A204.1 (cell line): ENCODE data around the gene SPAG7.

Experiments used
- FAIRE-seq: peaks from 2 replicates; lab custom pipeline; 2012; peaks lifted over from hg19 to GRCh38; lab: Jason Lieb, UNC

SPAG7 gene, protein sequence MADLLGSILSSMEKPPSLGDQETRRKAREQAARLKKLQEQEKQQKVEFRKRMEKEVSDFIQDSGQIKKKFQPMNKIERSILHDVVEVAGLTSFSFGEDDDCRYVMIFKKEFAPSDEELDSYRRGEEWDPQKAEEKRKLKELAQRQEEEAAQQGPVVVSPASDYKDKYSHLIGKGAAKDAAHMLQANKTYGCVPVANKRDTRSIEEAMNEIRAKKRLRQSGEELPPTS

DNA sequence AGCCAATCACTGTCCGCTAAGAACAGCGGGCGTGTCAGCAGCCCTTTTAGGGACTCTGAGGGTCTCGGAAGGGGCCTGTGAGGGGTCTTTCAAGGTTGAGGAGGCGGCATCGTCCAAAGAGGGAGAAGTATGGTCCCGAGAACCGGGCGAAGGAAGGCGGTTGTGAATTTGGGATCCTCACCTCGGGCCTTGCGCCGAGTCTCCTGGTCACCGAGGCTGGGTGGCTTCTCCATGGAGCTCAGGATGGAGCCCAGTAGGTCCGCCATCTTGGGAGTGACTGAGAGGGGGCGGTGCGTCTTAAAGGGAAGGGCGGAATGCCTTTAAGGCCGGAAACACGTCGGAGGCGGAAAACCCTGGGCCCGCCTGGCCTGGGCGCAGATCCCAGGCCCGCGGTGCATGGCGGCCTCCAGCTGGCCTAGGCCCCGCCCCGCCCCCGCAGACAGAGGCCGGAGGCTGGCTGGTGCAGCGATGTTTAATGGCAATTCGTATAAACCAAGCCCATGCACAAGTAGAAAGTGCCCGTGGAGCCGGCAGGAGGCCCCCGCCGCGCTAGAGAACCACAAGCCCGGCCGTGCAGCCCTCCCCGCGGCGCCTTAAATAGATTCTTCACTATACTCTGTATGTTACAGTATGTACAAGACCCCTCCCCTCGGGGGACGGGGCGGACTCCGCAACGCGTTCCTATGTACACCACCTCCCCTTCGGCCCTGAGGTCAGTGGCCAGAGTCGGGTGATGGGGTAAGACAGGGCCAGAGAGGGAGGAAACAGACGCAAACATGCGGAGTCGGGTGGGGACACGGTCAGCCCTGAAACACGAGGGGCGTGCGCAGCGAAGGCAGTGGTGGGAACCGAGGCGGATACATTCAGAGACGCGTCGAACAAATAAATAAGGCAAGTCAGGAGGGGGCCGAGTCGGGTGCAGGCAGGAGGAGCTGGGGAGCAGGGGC lies at the start of gene SPAG7:
TSS of gene SPAG7 (minus strand) at position 279 of the 947 bp plus-strand sequence. CDS start at position 266, 13 bp downstream.
- peak; percentile 83 for FAIRE-seq

DNA sequence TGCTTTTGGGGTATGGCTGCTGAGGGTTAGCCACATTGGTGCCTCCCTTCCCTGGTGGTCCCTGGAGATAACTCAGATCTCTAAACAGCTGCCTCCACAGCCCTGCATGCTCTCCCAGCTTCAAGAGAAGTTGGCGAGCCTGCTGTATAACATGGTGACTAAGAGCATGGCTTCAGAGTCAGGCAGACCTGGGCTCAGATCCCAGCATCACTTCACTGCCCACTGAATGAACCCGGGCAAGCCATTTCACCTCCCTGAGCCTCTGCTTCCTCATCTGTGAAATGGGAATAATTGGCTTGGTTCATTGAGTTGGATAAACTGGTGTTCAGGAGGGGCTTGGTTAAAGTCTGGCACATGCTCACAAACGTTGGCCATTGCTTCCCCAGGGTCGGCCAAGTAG lies 46.7 kb upstream of the SPAG7 start:
- FAIRE-seq, result no peak

DNA sequence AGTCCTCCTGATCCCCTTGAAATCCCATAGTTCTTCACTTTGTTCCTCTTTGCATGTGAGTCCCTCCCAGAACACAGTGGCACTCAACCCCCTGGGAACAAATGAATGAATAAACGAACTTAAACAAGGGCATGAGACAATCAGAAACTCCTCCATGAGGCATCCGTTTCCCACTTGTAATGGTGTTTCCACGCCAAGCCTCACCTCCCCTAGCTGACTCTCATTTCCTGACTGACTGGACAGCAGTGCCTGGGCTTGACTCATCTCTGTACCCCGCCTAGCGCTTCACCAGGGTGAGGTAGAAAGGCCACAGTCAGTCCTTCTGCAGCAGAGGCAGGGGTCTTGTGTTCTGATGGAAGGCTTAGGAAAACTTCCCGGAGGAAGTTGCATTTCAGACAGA lies 44.3 kb upstream of the SPAG7 start:
- no peak for FAIRE-seq

DNA sequence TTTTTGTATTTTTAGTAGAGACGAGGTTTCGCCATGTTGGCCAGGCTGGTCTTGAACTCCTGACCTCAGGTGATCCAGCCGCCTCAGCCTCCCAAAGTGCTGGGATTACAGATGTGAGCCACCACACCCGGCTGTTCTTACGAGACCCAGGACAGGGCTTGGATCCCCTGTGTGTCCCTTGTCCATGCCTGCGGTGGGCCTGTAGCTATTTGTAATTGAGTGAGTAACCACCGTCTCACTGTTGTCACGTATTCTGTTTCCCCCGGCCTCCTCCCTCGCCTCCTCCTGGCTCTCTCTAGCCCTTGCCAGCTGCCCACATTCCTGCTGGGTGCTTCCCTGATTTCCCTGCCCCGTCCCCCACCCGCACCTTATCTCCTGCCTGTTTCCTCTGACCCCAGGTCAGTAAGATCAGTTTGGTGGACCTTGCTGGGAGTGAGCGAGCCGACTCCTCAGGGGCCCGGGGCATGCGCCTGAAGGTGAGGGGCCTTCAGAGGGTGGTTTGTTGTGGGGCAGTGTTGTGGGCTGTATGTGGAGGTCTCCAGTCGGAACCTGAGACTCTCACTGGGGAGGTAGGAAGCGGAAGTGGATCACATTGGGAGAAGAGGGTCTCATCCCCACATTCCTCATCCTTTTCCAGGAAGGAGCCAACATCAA lies 35.7 kb upstream of the SPAG7 start:
- FAIRE-seq, result no peak

DNA sequence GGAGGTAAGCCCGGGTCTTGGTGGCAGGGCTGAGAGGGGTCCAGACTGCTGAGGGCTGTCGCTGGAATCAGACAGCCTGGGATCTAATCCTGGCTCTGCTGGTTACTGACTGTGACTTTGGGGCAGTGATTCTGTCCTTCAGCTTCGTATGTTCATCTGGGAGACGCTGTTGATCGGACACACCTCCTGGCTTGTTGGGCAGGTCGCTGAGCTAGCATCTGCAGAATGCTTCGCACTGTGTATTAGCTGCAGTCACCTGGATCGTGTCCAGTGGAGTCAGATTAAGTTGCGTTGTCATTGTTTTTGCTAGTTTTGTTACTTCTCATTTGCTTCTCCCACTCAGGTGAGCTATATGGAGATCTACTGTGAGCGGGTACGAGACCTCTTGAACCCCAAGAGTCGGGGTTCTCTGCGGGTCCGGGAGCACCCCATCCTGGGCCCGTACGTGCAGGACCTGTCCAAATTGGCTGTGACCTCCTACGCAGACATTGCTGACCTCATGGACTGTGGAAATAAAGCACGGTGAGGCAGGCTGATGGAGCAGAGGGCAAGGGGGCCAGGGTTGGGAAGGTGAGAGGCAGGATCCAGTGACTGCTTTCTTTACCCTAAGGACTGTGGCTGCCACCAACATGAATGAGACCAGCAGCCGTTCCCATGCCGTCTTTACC lies 34.6 kb upstream of the SPAG7 start:
- no peak for FAIRE-seq

DNA sequence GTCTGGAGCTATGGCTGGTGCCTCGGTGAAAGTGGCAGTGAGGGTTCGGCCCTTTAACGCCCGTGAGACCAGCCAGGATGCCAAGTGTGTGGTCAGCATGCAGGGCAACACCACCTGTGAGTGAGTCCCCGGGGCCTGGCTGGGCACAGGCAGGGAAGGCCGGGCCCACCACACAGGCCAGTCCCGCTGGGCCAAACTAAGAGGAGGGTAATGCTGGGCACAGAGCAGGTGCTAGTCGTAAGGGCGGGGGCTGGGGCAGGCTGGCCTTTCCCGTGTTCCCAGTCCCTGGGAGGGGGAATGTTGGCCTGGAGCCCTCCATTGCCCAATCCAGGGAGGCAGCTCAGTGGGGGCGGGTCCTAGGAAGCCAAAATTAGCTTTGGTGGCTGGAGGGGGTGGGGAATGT lies 32.6 kb upstream of the SPAG7 start:
- FAIRE-seq, result no peak

DNA sequence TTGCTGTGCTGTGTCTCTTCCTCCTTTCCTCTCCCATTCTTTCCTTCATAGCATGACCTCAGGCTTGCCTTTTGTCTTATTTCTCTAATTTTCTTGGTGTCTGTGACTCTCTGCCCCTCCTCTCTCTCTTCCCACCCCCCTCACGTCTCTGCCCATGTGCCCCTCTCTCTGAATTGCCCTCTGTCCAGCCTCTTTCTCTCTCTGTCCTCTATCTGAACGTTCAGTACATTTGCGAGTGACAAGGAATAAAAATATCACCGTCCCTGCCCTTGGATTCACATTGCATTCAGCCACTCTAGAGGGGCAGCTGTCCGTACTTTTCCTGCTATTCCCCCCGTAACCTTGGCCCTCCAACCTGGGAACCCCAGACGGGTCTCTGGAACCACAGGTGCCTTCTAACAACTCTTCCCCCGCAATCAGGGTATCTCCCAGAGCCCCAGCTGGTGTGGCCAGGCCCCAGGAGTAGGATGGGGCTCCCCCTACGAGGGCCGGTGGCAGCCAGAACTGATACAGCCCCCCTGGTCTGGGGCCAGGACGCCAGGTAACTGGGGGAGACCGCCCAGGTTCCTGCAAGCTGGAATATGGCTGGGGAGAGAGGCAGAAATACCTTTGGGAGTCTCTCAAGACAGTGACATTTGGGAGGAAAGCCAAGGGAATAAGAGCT lies 31.9 kb upstream of the SPAG7 start:
- FAIRE-seq, result no peak

DNA sequence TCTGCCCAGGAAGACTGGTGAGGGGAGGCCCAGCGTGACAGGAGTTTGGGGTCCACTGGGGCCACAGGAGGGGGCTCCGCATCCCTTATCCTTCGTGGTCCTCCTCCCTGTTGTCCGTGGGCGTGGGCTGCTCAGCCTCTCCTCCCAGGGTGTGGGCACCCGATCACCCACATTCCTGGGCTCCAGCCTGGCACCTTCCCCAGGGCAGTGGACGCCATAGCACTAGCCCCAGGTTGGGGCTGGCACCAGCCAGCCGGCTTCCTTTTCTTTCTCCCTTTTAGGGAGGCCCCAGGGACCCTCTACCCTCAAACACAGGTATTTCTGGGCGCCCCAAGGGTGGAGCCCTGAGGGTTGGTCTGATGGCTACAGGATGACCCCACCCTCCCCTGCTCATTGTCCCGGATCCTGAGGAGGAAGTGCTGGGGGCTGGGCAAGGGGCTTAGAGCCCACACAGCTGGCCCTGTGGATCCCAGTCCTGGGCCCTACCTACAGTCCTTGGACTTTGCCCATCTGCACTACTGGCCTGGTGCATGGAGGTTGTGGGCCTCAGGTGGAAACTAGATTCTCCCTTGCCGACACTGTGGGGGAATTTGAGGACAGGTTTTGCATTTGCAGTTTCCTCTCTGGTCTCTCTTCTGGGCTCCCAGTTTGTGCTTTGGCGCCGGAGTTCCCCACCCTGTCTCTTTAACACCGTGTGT lies 31.3 kb upstream of the SPAG7 start:
- no peak for FAIRE-seq

DNA sequence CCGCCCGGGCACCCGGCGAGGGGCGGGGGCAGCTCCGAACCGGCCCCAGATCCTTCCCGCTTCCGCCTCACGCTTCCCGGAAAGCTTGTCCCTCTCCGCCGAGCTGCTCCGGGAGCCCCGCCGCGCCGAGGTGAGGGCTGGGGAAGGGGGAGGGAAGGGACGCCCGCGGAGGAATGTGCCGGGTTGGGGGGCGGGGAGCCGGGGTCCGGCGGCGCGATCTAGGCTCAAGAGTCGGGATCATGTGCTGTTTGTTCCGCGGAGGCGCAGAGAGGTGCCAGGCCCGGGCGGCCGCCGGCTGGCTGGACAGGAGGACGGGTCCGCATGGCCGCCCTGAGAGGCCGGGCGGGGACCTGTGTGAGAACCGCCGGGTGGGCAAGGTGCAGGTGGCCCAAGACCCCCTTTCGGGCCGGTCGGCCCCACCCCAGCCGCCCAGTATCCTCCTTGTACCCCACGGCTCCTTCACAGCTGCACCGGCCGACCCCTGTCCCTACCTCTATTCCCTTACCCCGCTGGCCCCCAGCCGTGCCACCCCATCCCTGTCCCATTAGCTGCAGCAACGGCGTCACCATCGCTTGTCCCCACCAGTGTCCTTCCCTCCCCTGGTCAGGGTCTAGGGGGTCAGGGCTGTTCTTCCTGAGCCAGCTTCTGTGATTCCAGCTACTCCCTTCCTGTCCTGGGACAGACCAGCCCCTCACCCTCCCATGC lies 30.6 kb upstream of the SPAG7 start:
- no peak for FAIRE-seq

DNA sequence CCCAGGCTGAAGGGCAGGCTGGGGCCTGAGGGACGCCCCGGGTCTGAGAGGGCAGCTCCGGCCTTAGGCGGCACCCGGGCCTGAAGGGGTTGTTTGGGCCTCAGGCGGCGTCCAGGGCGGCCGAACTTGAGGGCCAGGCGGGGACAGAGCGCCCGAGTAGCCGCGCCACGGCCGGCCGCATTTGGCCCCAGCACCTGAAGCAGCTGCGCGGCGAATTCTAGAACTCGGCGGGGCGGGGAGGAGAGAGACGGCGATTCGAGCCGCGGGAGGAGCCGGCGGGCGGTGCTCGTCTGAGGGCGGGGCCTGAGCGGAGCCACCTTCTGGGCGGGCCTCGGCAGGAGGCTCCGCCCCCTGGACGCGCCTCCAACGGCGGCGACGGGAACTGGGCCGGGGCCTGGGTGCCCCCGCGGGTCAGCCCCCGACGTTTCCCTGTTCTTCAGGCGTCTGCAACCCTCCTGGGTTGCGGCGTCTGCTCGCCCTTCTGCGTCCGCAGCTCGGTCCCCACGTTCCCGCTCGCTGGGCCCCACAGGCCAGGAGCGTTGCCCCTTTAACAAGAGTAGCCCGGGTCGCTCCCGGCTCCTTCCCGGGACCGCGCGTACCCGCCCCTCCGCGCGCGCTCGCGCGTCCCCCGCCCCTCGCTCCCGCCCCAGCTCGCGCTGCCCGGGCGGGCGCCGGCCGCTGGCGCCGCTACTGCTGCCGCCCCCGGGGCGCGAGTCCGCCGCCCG lies 29.8 kb upstream of the SPAG7 start, which contains the start of the genes INCA1 and KIF1C:
TSS of gene INCA1 (minus strand) at position 221 of the 725 bp plus-strand sequence. CDS start 3,085 bp downstream, outside the sequence.
TSS of gene KIF1C (plus strand) at position 649 of the 725 bp plus-strand sequence. CDS start 2,297 bp downstream, outside the sequence.
- FAIRE-seq, result no peak

DNA sequence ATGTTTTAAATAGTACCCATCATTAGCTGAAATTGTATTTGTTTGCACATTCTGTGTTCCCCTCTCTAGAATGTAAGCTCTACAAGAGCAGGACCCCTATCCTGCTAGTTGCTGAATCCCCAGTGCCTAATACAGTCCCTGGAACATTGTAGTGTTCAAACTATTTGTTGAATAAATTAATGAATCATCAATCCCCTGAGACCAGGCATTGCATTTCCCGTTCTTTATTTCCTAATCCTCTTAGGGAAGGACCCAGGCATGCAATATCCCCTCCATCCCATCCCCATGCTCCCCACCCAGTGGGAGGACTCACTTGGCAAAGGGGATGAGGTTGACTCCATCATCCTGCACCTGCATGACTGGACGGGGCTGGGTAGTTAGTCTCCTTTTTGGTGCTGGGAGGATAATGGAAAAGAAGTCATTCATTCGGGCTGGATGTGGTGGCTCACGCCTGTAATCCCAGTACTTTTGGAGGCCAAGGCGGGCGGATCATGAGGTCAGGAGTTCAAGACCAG lies 26.5 kb upstream of the SPAG7 start:
- no peak for FAIRE-seq

DNA sequence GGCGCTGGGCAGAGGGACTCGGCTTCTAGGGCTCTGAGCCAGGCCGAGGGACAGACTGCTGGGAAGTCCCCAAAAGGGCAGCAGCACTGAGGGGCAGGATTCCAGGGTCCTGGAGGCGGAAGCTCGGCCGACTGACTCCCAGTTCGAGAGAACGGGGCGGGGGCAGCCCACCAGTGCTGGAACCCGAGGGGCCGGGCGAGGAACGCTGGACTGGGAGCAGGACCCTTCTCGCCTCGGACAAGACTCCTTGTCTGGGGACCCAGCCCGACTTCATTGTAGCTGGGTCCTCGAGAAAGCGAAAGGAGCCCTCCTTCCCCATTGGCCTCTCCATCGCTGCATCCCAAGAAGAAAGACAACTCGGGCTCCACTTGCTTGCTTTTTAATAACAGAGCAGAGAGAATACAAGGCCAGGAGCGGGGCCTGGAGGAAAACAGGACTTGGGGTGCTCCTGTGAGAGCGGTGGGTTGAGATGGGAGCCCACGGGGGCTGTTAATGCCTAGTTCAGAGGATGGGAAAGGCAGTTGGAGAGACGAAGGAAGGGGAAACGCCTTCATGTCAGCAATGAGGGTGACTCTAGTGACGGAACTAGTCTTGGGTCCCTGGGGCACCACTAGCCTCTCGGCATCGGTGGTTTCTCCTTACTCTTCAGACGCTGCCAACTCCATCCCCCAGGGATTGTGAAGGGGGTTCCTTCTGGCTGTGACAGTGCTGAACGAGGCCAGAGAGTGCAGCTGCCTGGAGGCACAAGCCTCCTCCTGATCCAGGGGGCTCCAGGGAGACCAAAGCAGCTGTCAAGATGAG lies 20.4 kb upstream of the SPAG7 start:
- FAIRE-seq, result no peak

DNA sequence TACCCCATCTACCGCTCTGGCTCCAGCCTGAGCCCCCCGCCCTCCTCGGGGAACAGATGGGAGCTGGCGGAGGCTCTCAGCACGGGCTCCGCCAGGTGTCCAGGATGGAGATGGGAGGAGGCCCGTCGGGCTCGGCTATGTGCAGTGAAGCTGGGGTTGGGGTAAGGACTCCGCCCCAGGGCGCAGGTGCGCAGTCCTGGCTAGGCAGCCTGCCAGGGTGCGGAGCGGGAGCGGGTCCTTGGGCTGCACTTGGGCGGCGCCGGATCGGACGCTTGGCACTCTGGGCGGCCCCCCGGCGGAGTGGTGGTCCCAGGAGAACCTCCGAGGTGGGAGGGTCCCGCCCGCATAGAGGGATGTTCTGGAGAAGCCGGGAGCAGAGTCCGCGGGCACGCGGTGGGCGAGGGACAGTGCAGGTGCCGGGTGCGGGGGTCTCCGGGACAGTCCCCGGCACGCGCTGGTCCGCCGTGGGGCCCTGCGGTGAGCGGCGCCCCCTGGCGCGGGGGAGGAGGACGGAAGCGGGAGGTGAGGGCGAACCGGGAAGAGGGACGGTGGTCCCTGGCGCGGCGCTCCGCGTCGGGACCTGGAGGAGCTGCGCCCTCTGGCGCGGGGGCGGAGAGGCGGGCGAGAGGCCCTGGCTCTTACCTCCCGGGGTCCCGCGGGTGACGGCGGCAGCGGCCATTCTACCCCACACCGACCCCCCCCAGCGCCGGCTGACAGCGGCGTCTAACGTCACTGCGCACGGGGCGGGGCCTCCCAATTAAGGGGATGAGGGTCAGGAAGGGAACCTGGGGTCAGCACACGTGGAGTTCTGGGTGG lies 19.5 kb upstream of the SPAG7 start, which contains the start of gene CAMTA2:
TSS of gene CAMTA2 (minus strand) at position 725 of the 816 bp plus-strand sequence. CDS start 1,453 bp downstream, outside the sequence.
- FAIRE-seq, result no peak

DNA sequence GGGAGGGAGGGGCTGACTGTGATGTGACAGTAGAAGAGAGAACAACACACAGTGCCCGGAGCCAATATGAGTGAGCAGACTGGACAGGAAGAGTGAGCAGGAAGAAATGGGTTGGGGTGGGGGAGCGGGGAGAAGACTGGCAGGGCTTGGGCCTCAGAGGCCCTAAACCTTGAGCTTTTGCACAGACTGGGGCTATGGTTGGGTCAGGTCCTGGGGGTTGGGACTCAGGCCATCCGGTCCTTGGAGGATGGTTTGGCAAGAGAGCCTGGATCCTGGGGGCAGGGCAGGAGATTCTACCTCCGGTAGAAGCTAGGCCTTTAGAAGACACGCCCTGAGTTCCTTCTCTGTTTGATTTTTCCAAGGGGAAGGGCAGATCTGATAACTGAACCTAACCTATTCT lies 18.8 kb upstream of the SPAG7 start:
- no peak for FAIRE-seq

DNA sequence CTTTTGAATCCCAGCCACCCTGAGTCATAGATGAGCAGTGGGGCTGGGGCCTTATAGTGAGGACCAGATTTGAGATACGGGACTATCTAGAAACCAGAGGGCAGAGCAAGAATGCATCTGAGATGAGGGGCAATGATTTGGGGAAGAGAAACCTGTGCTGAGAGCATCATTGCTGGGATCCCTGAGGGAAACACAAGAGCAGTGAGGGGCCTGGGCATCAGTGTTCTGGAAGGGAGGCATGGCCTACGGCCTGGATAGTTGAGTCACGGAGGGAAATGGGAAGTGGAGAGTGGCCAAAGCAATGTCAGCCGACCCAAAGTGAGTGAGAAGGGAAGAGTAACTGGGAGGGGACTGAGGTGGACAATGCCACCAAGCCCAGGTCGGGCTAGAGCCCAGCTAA lies 14.7 kb upstream of the SPAG7 start:
- FAIRE-seq, result no peak

DNA sequence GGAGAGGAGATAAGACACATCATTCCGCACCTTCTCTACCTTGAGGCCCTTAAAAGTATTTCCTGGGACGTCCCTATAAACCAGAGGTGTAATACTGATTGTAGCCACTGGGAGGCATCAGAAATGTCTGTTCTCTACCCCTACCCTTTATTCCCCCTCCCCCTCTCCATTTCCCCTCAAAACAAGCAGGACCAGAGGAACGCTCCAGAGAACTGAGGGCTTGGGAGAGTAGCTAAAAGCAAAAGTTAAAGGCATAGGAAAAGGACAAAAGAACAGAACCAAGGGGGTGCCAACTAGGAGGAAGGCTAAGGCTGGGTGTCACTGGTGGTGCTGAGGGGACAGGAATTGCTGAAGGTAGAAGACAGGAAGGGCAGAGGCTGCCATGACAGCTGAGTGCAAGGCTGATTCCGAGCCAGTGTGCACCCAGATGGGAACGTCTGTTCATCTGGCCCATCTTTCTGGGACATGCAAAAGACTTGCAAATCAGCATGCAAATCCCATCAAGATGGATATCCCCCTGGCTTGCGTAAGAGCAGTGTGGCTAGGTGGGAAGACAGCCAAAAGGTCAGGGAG lies 13.1 kb upstream of the SPAG7 start:
- FAIRE-seq, result no peak

DNA sequence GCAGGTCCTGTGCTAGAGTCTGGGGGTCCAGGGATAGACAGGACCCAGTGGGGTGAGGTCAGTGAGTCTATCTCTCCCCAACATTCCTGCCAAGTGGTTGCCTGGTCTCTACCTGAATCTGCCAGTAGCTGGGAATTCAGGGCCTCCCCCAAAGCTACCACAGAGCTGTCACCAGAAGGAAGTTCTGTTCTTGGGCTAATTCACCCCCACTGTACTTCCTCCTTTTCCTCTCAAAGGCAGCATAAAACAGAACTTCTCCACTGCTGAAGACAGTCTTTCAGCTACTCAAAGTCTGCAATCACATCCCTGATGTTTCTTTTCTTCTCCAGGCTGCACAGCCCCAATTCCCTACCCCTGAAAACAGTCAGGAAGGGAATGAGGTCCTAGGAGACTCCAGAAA lies 11.1 kb upstream of the SPAG7 start:
- FAIRE-seq, result no peak
